GM21825 (cell line): ENCODE results near the gene TOPAZ1.

Source experiments
- ATAC-seq: cut with Tn5 transposase; IDR thresholded peaks from one replicate; pipeline ENCODE4 v1.9.1; 2021; ENCODE audit warnings: mild to moderate bottlenecking, moderate library complexity; ENCODE audit not compliant: unreplicated experiment

The TOPAZ1 gene

DNA sequence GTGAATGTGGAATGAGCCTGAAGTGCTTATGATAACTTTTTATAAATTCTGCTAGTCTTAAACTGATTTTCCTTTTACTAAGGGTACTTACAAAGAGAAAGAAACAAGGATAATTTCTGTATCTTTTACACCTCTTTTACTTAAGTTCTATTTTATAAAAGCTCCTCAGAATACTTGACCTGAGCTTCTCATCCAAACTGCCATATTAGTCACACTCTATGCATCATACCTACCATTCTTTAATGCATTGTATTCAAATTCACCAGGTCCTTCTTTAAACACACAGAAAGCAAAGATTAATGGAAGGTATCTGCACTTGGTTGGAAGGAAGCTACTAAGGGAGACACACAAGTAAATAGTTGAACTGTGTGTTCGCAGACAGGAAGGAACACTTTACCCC is 1.6 kb upstream of the TOPAZ1 start:
- ATAC-seq = no peak

DNA sequence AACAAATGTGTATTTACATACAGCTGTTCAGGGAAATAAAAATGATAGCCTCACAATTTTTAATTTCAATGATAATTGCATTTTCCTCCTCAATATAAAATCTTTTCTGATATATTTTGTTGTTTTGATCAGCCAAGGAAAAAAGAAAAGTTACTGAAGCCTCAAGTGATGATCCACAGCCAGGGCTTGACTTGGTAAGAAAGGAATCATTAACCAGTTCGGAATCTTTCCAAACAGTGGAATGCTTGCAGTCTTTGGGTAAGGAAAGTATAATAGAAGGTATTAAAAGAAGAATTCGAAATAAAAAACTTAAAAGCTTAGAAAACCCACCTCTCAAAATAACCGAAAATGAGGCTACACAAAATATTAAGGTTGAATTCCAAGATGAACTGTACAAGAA is 1.0 kb downstream of the TOPAZ1 start:
- no peak for ATAC-seq

DNA sequence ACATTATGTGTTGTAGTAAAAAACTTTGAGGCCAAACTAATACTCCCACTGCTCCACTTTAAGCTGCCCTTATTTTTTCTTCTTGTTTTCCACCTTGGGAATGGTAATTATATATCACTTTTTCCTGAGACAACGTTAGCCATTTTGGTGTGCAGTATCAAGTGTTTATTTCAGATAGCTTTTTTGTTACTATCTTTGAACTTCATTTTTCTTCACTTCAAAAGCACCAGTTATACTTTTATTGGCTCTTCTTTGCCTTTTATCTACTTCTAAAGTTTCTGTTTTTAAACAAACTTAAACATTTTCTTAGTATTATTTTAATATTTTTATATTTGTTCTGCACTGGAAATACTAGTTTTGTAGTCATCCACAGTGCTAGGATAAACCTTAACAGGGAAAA is 6.5 kb downstream of the TOPAZ1 start:
- no peak for ATAC-seq

DNA sequence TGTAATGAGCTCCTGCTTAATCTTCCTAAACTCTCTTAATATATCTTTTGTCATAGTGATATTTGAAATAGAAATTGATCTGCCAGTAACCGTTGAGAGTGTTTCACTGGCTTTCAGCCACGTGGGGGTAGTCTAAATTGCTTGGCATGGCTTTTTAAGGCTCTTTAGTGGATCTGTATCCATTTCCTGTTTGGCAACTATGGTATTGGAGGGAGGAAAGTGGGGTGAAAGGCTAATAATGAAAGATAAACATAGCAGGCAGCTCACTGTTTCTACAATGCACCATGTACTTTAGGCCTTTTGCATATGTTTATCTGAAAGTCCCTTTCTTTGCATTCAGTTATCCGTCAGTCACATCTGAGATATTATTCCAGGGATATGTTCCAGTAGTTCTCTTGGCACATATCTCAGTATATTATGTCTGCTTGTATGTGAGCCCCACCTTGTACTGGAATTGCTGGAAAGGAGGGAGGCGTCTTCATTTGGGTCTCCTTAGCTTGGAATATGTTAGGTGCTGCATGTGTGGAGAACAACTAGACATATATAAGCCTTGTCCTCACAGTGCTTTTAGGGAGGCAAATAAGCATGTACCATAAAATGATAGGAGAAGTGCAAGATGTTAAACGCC is 10.8 kb downstream of the TOPAZ1 start:
- no peak for ATAC-seq

DNA sequence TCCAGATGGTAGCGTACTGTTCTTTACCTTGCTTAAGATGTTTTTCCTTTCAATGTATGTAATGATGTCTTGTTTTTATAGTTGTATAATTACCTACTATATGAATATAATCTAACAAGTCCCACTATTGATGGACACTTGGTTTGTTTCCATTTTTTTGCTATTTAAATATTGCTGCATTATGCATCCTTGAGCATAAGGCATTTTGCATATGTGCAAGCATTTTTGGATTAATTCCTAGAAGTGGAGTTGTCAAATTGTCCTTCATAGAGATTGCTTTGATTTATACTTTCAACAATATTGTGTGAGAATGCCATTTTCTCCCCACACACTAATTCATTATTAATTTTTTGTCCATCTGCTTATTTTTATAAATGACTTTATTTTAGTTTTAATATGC is 17.7 kb downstream of the TOPAZ1 start:
- ATAC-seq = no peak

DNA sequence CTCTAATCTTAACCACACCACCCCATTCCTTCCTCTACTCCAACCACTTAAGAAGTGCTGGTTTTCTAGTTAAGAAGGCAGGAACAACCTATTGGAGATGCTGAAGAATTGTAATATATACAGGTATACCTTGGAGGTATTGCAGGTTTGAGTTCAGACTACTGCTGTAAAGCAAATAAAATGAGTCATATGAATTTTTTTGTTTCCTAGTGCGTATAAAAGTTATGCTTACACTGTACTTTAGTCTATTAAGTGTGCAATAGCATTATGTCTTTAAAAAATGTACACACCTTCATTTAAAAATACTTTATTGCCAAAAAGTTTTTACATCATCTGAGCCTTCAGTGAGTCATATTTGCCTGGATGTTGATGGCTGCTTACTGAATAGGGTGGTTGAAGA is 22.5 kb downstream of the TOPAZ1 start:
- ATAC-seq = no peak

DNA sequence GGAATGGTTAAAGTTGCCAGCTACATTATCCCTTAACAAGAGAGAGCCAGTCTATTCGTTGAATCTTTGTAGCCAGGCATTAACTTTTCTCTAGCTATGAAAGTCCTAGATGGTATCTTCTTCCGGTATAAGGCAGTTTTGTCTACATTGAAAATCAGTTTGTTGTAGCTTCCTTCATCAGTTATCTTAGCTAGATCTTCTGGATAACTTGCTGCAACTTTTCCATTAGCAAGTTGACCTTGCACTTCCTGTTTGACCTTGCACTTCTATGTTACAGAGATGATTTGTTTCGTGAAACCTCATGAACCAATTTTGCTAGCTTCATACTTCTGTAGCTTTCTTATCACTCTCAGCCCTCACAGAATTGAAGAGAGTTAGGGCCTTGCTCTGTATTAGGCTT is 24.1 kb downstream of the TOPAZ1 start:
- ATAC-seq = no peak

DNA sequence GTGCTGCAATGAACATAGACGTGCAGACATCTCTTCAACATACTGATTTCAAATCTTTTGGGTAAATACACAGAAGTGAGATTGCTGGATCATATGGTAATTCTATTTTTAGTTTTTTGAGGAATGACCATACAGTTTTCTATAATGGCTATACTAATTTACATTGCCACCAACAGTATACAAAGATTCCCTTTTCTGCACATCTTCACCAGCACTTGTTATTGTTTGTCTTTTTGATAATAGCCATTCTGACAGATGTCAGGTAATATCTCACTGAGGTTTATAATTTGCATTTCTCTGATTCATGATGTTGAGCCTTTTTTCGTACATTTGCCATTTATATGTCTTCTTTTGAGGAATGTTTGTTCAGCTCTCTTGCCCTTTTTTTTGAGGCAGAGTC is 30.5 kb downstream of the TOPAZ1 start:
- no peak for ATAC-seq

DNA sequence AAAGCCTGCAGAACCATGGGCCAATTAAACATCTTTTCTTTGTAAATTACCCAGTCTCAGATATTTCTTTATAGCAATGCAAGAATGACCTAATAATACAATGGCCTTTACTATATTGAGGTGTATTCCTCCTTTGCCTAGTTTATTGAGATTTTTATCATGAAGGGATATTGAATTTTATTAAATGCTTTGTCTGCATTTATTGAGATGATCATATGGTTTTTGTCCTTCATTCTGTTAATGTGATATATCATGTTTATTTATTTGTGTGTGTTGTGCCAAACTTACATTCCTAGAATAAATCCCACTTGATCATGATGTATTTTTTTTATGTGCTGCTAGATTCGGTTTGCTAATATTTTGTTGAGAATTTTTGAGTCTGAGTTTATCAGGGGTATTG is 36.2 kb downstream of the TOPAZ1 start:
- no peak for ATAC-seq

DNA sequence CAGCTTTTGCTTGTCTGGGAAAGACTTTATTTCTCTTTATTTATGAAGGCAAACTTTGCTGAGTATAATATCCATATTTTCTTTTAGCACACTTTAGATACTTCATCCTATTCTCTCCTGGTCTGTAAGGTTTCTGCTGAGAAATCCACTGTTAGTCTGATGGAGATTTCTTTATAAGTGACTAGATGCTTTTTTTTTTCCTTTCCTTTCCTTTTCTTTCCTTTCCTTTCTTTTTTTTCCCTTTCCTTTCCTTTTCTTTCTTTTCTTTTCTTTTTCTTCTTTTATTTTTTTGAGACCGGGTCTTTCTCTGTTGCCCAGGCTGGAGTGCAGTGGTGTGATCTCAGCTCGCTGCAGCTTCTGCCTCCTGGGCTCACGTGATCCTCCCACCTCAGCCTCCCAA is 38.4 kb downstream of the TOPAZ1 start:
- no peak for ATAC-seq

DNA sequence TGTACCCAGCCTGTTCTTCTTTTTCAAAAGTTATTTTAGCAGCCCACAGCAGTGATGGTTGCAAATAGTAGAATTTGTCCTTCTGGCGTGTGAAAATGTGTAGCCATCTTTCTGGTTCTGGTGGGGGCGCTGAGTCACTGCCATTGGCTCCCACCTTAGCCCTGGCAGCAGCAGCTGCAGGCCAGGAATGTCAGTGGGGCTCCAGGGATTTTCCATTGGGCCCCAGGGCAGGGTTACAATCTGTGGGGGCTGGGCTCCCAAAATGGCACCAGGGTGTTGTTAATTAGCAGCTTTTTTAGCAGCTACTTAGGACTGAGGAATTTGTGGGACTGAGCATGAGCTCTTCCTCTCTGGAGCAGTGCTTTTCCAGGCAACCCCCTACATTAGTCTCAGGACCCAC is 38.9 kb downstream of the TOPAZ1 start:
- ATAC-seq = no peak

DNA sequence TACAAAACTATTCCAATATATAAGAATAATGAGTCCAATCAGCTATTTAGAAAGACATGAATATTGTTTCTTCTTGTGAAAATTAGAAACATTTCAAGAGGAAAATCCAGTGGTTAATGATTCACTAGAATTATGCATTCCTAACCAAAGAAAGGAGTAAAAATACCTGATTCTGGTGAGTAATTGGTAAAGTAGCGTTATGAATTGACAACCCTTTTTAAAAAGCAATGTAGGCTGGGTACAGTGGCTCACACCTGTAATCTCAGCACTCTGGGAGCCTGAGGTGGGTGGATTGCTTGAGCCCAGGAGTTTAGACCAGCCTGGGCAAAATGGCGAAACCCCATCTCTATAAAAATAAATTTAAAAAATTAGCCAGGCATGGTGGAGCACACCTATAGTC is 43.3 kb downstream of the TOPAZ1 start:
- ATAC-seq = no peak

DNA sequence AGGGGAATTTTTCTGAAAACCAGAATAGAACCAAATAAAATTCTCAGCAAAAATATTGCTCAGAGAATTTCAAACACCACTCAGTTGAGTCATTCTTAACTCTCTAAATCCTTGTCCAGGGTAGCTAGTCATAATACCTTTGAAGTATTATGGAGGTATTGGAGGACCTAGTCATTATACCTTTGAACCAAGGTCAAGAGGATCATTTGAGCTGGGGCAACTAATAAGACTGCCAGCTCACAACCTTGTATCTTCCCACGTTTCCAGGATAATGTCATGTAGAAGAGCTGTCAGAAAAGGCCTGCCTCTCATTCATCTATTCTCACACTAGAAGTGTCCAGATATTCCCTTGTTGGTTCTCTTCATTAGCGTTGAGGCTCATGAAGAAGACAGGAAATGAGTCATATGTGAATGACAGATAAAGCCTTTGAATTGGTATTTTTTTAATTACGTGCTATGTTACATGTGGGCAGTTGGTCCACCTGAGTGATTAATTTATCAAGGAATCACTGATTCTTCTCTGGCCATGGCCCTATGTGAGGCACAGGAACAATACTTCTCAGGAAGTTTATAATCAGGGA is 48.3 kb downstream of the TOPAZ1 start:
- ATAC-seq = no peak

DNA sequence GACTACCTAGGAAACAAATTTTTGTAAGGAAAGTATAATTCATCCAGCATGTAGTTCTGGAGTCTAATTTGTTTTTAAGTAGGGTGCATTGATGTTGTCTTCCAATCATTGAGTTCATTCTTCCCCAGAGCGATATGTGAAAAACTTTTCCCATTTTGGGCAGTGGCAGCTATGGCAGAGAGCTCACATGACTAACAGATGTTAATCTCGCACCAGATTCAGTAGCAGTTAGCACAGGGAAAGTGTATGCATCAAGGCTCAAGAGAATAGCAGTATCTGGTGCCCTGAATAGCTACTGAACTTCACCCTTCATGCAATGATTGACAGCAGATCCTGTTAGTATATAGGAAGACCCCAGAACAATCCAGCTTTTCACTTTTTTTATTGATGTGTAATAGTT is 50.6 kb downstream of the TOPAZ1 start:
- ATAC-seq = no peak

DNA sequence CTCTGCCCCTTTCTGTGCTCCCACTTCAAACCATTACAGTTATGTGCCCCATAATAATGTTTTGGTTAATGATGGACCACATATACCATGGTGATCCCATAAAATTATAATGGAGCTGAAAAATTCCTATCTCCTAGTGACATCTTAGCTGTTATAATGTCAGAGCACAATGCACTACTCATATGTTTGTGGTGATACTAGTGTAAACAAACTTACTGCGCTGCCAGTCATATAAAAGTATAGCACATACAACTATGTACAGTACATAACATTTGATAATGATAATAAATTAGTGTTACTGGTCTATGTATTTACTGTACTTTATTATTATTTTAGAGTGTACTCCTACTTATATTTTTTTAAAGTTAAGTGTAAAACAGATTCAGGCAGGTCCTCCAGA is 51.3 kb downstream of the TOPAZ1 start:
- ATAC-seq = no peak

DNA sequence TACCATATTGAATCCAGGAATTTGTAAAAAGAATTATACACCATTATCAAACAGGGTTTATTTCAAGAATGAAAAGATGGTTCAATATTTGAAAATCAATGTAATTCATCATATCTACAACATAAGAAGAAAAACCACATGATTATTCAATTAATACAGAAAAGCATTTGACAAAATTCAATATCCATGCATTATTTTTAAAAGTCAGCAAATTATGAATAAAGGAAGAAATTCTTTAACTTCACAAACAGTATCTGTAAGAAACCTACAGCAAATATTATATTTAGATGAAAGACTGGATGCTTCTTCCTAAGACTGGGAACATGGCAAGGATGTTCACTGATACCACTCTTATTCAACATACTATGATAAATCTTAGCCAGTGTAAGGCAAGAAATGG is 55.6 kb downstream of the TOPAZ1 start:
- no peak for ATAC-seq

DNA sequence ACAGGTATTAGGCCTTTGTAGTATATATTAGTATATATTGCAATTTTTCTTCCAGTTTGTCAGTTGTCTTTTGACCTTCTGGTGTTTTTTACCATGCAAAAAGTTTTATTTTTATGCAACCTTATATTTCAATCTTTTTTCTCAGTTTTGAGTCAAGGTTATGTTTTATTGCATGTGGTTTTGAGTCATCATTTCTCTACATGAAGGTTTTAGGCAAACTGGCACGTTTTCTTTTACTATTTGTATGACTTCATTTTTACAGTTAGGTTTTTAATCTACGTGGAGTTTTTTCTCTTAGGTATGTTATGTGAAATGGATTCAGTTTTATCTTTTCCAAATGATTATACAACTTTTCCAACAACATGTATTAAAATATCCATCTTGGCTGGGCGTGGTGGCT is 60.1 kb downstream of the TOPAZ1 start:
- no peak for ATAC-seq

DNA sequence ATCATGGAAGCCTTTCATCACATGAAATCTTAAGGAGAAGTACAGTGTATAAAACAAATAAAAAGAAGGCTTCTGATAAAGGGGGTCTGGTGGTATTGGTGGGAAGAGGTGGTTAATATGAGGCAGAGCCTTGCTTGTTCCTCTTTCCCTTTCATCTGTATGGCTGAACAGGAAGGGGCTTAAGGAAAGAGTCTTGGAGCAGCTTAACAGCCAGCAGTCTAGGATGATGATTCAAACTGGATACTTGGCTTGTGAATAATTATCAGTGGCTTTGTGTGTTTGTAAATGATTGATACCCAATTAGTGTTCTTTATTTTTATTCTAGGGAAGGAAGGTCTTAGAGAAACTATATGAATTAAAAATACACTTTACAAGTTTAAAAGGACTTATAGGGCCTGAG is 67.8 kb downstream of the TOPAZ1 start:
- no peak for ATAC-seq

DNA sequence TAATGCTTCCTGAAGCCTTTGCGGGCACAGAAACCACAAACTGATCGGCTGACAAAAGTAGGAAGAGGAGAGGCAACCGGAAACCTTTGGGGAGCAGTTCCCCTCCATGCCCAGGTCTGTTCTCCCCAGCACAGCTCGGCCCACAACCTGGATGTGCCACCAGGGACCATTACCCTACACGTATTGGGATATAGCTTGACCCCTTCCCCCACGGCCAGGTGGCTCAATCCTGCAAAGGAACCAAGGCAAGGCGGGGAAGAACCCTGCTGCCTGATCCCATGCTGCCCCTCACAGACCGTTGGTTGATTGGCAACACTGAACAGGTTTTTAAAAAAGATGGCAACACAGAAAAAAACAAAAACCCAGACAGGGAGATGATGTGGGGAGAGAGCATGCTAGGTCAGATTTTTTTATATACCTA is 77.2 kb downstream of the TOPAZ1 start:
- ATAC-seq = no peak

DNA sequence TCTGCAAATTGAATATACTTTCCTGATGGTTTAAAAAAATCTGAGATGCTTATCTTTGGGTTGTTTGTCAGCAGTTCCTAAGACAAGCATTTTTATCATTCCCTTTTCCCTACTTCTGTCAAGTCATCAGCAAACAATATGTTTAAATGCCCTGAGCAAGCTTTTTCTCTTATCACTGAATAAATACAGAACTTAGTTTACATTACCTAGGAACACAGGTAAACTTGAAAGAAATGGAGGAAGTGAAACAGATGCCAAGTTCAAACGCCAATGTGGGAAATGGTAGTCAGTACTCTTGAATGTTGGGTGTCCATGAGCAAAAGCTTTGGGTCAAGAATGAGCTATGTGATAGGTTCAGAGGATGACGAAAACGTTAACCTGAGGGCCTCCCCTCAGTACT is 79.6 kb downstream of the TOPAZ1 start:
- no peak for ATAC-seq

DNA sequence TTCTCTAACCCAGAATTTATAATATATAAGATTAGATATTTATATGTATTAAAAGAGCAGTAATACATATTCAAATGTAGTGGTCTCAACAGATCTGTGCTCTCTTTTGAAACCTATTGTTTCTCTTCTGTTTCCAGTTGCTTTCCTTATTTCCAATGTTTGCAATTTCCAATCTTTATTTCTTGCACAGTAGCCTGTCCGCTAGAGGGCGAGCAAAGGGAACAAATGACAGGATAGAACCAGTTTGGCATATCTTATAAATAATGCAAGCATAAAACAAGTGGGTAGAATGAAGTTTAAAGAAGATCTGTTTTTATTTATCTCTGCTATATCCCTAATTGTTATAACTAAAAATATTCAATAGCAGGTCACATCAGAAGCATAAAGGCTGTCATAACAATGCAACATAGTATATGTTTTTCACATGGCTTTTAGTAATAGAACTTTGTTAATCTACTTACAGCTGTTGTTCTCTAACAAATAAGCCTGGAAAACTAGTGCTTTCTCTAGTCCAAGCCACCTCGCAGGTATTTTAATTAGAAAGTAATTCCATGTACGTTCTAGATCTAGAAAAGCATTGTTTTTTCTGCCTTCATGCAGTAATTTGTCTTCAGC is 81.8 kb downstream of the TOPAZ1 start:
- ATAC-seq = no peak

DNA sequence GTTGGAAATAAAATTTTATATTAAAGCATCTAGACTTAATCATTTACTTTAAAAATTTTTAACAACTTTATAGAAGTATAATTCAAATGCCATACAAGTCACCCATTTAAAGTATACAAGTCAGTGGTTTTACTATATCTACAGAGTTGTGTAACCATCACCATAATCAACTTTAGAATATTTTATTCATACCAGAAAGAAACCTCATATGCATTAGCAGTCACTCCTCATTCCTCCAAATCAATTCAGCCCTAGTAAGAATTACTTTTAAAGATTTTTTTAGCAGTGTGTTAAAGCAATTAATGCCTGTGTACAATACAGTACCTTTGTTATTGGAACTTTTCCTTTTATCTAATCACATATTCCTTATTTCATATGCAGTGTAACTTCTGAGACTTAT is 82.9 kb downstream of the TOPAZ1 start:
- ATAC-seq = no peak

DNA sequence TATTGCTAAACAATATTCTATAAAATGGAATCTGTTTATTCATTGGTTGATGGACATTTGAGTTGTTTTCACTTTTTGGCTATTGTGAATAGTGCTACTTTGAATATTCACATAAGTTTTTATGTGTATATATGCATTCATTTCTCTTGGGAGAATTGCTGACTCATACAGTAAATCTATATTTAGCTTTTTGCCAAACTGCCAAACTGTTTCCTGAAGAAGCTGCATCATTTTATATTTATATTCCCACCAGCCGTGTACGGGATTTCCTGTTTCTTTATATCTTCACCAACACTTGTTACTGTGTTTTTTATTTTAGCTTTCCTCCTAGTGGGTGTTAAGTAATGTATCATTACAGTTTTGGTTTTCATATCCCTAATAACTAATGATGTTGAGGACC is 84.3 kb downstream of the TOPAZ1 start:
- no peak for ATAC-seq
